GM19099 (cell line): ENCODE data around the gene C17orf107.

Source experiments
- POLR2A ChIP-seq: IDR thresholded peaks from 3 replicates; pipeline ENCODE4 v1.6.1; 2011; ENCODE audit warnings: low read depth; ENCODE audit not compliant: insufficient read length; ENCODE audit errors: extremely low read depth

Gene C17orf107

GRCh38 chr17:4939796-4940554 lies 40.6 kb downstream of the C17orf107 start, which contains the start of the genes RNF167 and SLC25A11:
TSS of gene RNF167 (plus strand) at chr17:4940268. CDS start at chr17:4940910, 642 bp downstream.
TSS of gene SLC25A11 (minus strand) at chr17:4940046. CDS start at chr17:4939910, 136 bp downstream.
- peak; percentile 92 for TF ChIP-seq POLR2A

DNA sequence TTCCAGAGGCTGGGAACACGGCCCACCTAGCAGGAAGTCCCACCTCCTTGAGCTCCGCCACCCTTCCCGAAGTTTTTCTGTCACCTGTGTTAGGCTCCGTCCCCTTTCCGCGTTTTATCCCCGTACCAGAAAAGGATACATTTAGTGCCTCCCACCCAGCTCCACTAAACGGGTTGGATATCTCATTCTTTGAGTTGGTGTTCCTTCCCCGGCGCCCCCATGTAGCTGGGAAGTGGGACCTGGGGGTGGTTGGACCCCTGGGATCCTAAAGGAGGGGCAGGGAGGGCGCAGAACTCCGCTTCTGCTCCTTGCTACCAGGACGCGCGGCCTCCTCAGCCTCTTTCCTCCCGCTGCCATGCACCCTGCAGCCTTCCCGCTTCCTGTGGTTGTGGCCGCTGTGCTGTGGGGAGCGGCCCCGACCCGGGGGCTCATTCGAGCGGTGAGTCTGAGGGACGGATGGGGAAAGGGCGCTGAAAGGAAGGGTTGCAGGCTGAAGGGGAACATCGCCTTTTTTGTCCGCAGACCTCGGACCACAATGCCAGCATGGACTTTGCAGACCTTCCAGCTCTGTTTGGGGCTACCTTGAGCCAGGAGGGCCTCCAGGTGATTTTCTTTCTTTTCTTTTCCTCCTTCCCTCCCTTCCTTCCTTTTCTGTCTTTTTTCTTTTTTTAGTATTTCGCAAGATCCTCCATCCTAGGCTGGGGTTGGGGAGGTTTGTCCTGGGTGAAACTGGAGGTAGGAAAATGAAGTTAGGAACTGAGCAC lies 41.4 kb downstream of the C17orf107 start:
- TF ChIP-seq POLR2A, result no peak

- TF ChIP-seq POLR2A, result no peak
These were observed 41.9 kb downstream of the C17orf107 start for GRCh38 chr17:4941319-4941610.

DNA sequence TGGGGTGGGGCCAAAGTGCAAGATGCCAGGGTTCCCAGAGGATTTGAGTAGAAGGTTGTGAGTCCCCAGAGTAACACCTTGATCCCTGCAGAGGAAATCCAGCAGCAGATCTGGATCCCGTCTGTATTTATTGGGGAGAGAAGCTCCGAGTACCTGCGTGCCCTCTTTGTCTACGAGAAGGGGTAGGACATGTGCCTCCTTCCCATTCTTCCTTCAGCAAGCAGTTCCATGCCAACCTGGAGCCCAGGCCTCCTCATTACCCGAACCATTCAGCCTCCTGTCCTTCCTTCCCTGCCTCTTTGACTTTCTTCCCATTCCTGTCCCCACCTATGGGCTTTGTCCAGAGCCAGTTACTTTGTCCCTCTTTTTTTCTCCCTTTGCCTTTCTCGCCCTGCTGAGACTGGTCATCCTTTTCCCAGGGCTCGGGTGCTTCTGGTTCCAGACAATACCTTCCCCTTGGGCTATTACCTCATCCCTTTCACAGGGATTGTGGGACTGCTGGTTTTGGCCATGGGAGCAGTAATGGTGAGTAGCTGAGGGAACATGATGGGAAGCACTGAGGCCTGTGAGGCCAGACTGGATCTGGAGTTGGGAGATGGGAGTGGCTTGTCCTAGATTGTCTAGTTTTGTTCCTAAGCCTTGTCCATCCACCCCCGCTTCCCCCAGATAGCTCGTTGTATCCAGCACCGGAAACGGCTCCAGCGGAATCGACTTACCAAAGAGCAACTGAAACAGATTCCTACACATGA lies 43.6 kb downstream of the C17orf107 start:
- TF ChIP-seq POLR2A, result peak; percentile 21

DNA sequence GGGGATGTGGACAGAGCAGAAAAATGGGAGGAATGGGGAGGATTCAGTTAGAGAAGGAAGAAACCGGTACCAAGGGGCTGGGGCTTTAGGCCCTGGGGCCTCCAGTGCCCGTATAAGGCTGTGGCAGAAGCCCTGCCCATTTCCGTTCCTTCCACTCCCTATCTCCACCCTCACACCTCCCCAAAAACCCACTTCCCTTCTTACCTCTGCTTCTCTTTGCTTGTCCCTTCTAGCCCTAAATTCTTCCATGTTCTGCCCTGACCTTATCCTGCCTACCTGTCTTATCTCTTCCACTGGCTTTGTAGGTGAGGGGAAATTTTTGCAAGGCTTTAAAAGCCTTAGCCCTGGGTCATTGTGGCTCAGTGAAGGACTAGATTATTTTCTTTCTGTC lies 44.8 kb downstream of the C17orf107 start:
- peak; percentile 31 for TF ChIP-seq POLR2A

DNA sequence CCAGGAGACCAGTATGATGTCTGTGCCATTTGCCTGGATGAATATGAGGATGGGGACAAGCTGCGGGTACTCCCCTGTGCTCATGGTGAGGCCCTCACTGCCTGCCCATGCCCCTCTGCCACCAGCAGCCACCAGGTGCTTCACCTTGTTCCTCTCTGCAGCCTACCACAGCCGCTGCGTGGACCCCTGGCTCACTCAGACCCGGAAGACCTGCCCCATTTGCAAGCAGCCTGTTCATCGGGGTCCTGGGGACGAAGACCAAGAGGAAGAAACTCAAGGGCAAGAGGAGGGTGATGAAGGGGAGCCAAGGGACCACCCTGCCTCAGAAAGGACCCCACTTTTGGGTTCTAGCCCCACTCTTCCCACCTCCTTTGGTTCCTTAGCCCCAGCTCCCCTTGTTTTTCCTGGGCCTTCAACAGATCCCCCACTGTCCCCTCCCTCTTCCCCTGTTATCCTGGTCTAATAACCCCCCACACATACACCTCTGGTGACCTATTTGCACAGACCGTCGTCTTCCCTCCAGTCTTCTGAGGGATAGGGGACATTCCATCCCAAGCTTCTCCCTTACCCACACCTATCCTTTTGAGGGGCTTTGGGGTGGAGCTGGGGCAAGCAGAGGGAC lies 45.3 kb downstream of the C17orf107 start:
- peak; percentile 51 for TF ChIP-seq POLR2A

- no peak for TF ChIP-seq POLR2A
These were observed 46.0 kb downstream of the C17orf107 start for GRCh38 chr17:4945176-4945943.

GRCh38 chr17:4945944-4946280 lies 46.6 kb downstream of the C17orf107 start:
- no peak for TF ChIP-seq POLR2A

DNA sequence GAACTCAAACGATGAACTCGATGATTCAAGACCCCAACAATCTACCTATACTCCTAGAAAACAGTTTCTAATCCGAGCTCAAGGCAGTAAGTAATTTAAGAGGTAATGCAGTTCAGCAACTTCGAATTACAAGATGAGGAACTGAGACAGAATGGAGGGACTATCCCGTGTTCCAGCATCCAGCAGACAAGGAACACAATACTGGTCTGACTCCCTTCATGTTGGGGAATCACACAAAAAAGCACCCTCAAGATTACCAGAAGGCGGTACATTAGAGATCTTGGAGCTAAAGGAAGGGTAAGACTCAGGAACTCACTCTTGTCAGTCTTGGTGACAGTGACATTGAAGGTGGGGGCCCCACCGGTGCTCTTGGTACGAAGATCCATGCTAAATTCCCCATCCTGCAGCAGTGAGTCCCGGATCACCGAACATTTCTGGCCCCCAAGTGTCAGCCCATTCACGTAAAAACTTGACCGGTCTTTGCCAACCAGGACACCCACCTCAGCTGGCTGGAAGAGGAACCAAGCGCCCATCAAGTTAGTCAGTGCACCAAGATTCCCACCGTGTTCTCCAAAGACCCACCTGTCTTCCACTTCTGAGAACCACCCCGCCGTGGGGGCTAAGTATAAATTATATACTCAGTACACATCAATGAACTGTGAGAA lies 47.1 kb downstream of the C17orf107 start:
- no peak for TF ChIP-seq POLR2A

DNA sequence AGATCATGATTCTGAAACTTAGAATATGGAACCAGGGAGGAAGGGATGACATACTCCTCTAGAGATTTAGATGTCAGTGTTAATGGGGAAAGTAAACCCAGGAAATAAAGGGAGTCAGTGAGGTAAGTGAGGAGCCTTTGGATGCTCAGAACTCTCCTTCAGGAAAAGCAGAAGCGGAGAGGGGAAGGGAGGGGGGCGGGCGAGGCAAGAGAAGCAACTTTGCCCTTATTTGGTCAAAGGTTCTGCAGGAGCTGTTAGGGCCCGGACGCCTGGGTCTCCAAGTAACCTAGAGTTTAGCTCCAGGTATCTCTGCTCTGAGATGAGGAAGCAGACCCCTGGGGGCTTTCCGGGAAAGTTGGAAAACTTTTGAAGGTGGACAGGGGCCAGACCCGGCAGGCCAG lies 47.7 kb downstream of the C17orf107 start:
- no peak for TF ChIP-seq POLR2A

DNA sequence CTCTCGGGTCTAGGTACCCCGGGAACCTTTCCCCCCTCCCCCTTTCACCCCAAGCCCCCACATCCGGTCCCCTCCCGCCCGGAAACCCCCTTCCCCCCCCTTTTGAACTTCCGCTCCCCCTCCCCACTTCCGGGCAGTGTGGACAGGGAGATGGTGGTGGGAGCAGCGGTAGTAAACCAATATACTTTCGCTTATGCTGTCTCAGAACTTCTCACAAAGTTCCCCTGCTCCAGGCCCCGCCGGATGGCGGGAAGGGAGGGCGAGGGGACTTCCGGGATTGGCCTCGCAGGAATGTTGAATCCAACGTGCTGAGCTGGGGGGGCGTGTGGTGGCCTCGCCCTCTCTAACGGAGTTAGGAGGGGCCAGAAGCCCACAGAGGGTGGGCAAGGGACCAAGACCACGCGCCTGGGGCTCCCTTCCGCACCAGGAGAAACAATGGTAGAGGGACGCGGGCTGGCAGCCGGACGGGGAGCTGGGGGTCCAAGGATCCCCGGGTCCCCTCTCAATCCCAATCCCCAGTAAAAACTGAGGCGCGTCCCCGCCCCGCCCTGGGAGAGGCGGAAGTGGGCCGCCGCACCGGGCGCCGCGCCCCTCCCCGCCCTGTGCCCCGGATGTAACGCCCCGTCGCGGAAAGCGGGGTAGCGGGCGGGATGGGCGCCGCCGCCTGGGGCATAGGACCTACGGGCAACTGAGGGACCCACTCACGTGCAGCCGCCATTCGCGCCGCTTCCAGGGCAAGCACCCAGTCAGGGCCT lies 48.3 kb downstream of the C17orf107 start:
- TF ChIP-seq POLR2A, result no peak

GRCh38 chr17:4948166-4948930 lies 49.0 kb downstream of the C17orf107 start, which contains the start of gene PFN1:
TSS of gene PFN1 (minus strand) at chr17:4948530. CDS start at chr17:4948394, 136 bp downstream.
- TF ChIP-seq POLR2A, result peak; percentile 97
